SH-SY5Y (cell line): ENCODE data around the gene HHIP.

Experiments
- GATA2 ChIP-seq: IDR thresholded peaks from 2 replicates; pipeline ENCODE4 v1.6.1; 2011; ENCODE audit warnings: mild to moderate bottlenecking, low read depth, low read length
- GATA3 ChIP-seq: IDR thresholded peaks from 2 replicates; pipeline ENCODE4 v1.6.1; 2011; ENCODE audit warnings: low read depth, mild to moderate bottlenecking, low read length, moderate library complexity

Gene HHIP

GRCh38 chr4:144709793-144710525 lies 64.0 kb downstream of the HHIP start:
- TF ChIP-seq GATA2 = no peak
- no peak for TF ChIP-seq GATA3

DNA sequence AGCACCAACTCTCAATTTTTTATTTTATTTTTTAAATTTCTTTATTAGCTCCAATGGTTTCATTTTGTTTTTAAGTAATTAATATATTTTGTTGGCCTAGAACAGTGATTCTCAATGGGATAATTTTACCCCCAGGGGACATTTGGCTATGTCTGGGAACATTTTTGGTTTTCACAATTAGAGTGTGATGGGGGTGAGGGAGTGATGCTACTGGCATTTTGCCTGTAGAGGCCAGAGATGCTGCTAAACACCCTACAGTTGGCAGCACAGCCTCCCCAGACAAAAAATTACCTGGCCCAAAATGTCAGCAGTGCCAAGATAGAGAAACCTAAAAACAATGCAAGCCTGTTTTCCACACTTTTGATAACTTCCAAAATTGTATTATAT lies 64.6 kb downstream of the HHIP start:
- TF ChIP-seq GATA3 (no peak), GATA2 (no peak)

DNA sequence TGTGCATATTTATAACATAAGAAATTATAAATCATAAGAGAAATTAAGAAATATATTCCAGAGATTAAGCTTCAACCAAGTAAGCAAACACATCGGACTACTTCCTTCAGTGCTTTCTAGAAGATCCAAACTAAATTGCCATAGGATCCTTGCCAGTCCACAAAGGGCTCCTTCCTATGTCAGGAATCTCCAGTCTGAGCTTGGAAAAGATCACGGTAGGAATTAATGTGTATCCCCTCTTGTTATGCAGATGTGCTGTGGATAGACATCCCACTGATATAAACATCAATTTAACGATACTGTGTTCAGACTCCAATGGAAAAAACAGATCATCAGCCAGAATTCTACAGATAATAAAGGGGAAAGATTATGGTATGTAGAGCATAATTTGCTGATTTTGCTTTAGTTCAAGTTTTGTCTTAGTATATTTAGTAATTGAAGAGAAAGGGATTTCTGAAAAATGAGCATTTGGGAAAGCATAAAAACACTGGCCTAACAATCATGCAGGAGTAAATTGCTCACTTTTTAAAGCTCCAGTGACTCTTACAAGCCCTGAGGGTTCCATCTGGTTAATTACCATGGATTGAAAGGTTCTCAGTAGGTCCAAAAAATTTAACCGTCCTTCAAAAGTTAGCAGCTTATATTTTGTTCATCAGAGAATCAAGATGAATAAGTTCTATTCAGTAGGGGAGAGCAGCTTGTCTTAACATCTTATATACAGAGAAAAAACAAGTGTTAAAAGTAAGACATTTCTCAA lies 65.9 kb downstream of the HHIP start:
- TF ChIP-seq GATA2 (no peak), GATA3 (no peak)

DNA sequence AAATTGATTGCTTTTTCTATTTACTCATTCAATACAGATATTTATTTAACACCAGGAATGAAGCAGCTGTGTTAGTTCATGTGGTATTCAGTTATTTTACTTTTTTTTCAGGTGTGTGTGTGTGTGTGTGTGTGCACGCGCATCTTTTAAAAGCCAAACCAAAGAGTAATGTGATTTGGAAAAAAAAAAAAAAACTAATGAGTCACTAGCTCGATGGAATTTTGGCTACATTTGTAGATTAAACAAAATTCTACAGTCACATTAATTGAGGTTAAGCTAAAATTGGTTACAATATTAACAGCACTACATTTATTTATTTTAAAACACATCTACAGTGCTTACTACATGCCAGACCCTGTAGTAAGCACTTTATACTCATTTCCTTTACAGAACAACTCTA lies 66.8 kb downstream of the HHIP start:
- TF ChIP-seq GATA3 (no peak), GATA2 (no peak)

DNA sequence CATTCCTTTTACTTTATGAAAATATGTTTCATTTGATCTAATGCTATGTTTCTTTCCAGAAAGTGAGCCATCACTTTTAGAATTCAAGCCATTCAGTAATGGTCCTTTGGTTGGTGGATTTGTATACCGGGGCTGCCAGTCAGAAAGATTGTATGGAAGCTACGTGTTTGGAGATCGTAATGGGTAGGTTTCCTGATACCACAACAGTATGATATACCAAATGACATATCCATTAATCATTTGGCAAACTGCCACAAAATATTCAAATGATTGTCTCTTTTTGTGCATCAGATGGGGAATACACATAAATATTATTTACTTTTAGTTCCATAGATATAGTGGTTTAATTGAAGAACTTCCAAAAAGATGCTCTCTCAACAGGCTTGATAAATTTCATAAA lies 68.2 kb downstream of the HHIP start:
- no peak for TF ChIP-seq GATA3
- TF ChIP-seq GATA2 = no peak

DNA sequence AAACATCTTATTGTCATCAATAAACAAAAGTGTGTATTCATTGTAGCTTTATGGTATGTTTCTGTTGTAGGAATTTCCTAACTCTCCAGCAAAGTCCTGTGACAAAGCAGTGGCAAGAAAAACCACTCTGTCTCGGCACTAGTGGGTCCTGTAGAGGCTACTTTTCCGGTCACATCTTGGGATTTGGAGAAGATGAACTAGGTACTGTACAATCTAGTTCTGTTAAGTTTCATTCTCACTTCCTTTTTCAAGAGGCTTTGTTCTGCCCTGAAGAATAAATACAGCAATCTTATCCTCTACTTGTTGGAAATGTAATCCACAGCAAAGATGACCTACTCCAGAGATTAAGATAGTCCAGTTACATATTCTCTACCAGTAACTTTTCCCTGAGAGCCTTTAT lies 69.3 kb downstream of the HHIP start:
- TF ChIP-seq GATA3 (no peak), GATA2 (no peak)

DNA sequence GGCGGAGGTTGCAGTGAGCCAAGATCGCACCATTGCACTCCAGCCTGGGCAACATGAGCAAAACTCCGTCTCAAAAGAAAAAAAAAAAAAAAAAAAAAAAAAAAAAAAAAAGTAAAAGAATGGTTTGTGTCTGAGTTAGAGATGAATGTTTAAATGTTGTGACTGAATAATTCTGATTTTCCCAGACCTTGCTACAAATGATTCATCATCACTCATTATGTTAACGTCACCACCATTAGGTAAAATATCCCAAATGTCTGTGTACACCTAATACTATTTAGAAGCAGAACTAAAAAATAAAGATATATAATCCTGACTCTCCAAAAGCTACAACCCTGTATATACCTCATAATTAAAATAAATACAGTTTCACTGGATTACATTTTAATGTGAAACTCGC lies 70.8 kb downstream of the HHIP start:
- TF ChIP-seq GATA2 (no peak), GATA3 (no peak)

DNA sequence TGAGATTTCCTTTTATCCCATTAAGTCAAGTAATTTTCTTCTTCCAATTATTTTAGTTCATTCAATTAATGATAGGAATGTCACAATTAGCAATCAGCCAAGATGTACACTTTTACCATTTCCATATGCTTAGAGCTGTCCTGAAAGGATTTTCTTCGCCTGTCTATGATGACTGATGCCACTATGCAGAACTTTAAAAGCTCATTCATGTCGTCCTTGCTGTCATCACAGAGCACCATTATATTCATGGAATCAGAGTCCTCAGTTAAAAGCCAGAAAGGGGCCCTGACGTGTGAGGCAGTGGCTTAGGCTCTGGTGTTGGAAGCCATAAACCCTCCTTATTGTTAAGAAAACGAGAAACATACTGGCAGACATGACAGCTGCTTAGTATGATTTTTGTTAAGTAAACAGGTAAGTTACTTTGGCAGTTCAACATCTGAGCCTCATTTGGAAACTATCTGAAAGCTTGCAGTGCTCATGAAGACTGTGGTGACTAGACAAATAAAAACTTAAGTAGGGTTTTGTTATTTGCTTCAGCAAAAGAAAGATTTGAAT lies 73.1 kb downstream of the HHIP start:
- TF ChIP-seq GATA2 (no peak), GATA3 (no peak)

DNA sequence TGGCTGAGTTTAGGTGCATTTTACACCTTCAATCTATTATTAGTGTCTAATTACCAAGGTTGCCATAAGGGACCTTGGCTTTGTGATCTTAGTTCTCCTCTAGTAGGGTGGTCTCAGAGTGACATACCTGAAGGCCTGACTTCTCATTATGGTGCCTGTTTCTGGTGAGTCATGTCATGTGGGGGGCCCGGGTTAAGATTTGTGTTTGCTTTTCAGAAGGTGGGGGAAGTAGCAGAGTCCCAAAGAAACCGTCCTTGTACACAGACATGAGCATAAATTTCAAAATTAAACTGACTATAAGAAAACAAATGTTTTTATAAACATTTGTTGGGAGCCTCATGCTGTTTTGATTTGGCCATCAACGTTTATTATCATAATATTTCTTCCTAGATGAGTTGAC lies 74.5 kb downstream of the HHIP start:
- TF ChIP-seq GATA2 (no peak), GATA3 (no peak)

DNA sequence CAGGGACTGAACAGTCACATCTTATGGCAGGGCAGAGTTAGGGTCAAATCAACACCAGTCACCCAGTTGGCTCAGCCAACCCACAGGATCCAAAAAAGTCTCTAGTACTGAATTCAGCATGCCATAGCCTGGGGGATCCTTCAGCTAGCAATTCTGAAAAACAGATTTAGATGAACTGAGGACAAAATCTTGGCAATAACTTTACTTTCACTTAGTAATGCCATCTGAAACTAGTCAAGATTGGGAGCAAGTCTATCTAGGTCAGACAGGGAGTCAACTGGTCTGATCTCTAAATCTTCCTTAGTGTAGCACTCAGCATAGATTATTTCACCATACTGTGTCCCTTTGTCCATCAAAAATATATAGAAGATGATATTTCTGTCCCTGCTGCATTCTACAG lies 76.0 kb downstream of the HHIP start:
- TF ChIP-seq GATA2 (no peak), GATA3 (no peak)

DNA sequence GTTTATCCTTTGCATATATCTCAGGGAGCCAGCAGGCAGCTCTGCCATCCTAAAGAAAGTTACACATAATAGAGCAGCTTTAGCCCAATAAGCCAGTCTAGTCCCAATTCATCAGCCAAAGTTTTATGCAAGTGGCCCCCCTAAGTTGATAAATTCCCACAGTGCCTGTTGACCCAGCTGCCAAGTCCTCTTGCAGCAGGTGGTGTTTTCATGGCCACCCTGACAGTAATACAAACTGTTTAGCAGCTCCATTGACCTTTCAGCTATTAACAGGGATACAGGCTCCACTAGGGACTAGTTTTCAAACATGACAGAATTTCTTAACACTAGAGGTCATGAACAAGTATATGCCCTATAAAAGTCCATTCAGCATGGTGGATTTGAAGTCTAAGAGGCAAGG lies 77.5 kb downstream of the HHIP start:
- no peak for TF ChIP-seq GATA2
- TF ChIP-seq GATA3 = no peak

DNA sequence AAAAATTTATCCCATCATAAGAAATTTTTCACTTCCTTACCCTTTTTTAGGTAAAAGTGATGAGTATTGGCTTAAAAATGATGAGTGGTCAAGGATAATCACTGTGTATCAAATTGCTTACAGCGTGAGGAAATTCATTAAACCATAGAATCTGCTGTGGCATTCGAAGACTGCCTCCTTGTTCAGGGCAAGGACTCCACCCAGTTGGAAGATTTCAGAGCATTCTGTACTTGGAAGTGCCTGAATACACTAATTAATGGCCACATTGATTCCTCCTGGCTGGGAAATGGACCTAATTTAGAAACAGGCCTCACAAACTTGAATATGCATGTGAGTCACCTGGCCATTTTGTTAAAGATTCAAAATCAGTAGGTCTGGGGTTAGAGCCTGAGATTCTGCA lies 83.2 kb downstream of the HHIP start:
- TF ChIP-seq GATA3 = no peak
- no peak for TF ChIP-seq GATA2

- TF ChIP-seq GATA2 (no peak), GATA3 (no peak)
Observed at GRCh38 chr4:144732584-144733428, 86.8 kb downstream of the HHIP start.

GRCh38 chr4:144733566-144733965 lies 87.6 kb downstream of the HHIP start:
- TF ChIP-seq GATA3 (no peak), GATA2 (no peak)
